K562 (cell line): ENCODE results near the gene SRM. TPM values are rescaled to one million over a fixed set of nuclear protein-coding genes. Genes with fewer than 3 reads are reported as not detected.
A peak's percentile ranks its signal among the peaks of the same experiment; 100 is the strongest.

ENCODE experiments used
- ATAC-seq: fragments of 200-7000 bp; cut with Tn5 transposase; 3 replicates; pipeline ENCODE4 v1.9.1; 2020; ENCODE audit warnings: moderate library complexity
- BruUV-seq: library from RNA; stranded (reverse); fragments of 400-500 nt; replicated peaks from 2 replicates; lab custom pipeline; 2021; lab: Mats Ljungman, UMichigan
- CTCF ChIA-PET: fragments of 300-600 bp; formaldehyde crosslinking; extraction: SDS; loops from one replicate; lab custom pipeline; 2021; ENCODE audit warnings: low intra/inter-chr PET ratio; lab: Yijun Ruan, JAX
- POLR2A ChIA-PET: fragments of 300-600, 350-650 bp; sonication (Branson Sonifier 250); formaldehyde crosslinking; extraction: SDS; loops from one replicate; lab custom pipeline; 2021; ENCODE audit warnings: antibody characterized with exemption, inconsistent platforms; lab: Yijun Ruan, JAX
- DNase-seq, 4 experiments: peaks; one replicate each; pipeline versions ENCODE4 v3.0.0 to v3.0.0-alpha.2; 2011 to 2018; ENCODE audit warnings: low spot score in 3 of 4, mixed read lengths in 3 of 4; ENCODE audit errors: extremely low read depth in 1 of 4
- FAIRE-seq: peaks from 2 replicates; lab custom pipeline; 2011; peaks lifted over from hg19 to GRCh38; lab: Jason Lieb, UNC
- H2AFZ ChIP-seq: 2 replicates; pipeline ENCODE4 v1.6.0; 2011; ENCODE audit warnings: low read depth, low read length, control low read depth, inconsistent platforms
- H3K27ac ChIP-seq: fragments of 200-600 bp; 3 replicates; pipeline ENCODE4 v1.8.0; 2011; ENCODE audit warnings: low read depth, mild to moderate bottlenecking, control low read depth, inconsistent platforms, low read length, moderate library complexity, mixed read lengths; ENCODE audit errors: extremely low read depth
- H3K27me3 ChIP-seq, 2 experiments: fragments of 300-600 bp in 1 of 2; 2 replicates in 1 of 2; 3 replicates in 1 of 2; pipeline versions ENCODE4 v1.6.0 to v1.8.0; 2011; ENCODE audit warnings: inconsistent platforms in 2 of 2, low read length in 2 of 2, mild to moderate bottlenecking in 1 of 2, mixed read lengths in 1 of 2, moderate library complexity in 1 of 2; ENCODE audit not compliant: control insufficient read depth in 2 of 2, insufficient read depth in 2 of 2
- H3K36me3 ChIP-seq: fragments of 300-600 bp; 3 replicates; pipeline ENCODE4 v1.8.0; 2011; ENCODE audit warnings: mild to moderate bottlenecking, low read length, inconsistent platforms; ENCODE audit not compliant: control insufficient read depth, insufficient read depth
- H3K4me1 ChIP-seq, 2 experiments: fragments of 200-600 bp in 1 of 2; replicated peaks in 1 of 2; 2 replicates in 1 of 2; 3 replicates in 1 of 2; pipeline versions ENCODE4 v1.5.1 to v1.8.0; 2011; ENCODE audit warnings: inconsistent platforms in 2 of 2, low read length in 2 of 2, mild to moderate bottlenecking in 1 of 2, mixed read lengths in 1 of 2, moderate library complexity in 1 of 2; ENCODE audit not compliant: control insufficient read depth in 2 of 2, insufficient read depth in 2 of 2
- H3K4me2 ChIP-seq: 2 replicates; pipeline ENCODE4 v1.6.1; 2011; ENCODE audit warnings: low read length, control low read depth, inconsistent platforms, mixed read lengths; ENCODE audit not compliant: insufficient read depth
- H3K4me3 ChIP-seq: fragments of 200-600 bp; sonication (generic), shearing (Covaris generic); 2 replicates; pipeline ENCODE4 v1.5.1; 2016; ENCODE audit warnings: control low read depth, inconsistent platforms
- H3K79me2 ChIP-seq: fragments of 200-600 bp; 3 replicates; pipeline ENCODE4 v1.8.0; 2011; ENCODE audit warnings: low read length, inconsistent platforms; ENCODE audit not compliant: control insufficient read depth, insufficient read depth
- H3K9ac ChIP-seq, 2 experiments: 2 replicates each; pipeline versions ENCODE4 v1.6.0 to v1.6.1; 2011; ENCODE audit warnings: low read depth in 2 of 2, low read length in 2 of 2, control low read depth in 1 of 2, inconsistent platforms in 1 of 2, mild to moderate bottlenecking in 1 of 2, mixed read lengths in 1 of 2; ENCODE audit not compliant: insufficient read depth in 1 of 2
- H3K9me1 ChIP-seq: one replicate; pipeline ENCODE4 v1.6.0; 2011; ENCODE audit warnings: inconsistent platforms, mild to moderate bottlenecking, low read length, moderate library complexity; ENCODE audit not compliant: control insufficient read depth, insufficient read depth
- H3K9me3 ChIP-seq: replicated peaks from 2 replicates; pipeline ENCODE4 v1.5.1; 2011; ENCODE audit warnings: low read depth, low read length, inconsistent platforms; ENCODE audit not compliant: control insufficient read depth, insufficient read depth
- H4K20me1 ChIP-seq: replicated peaks from 2 replicates; pipeline ENCODE4 v1.6.1; 2011; ENCODE audit warnings: low read length, inconsistent platforms, mixed read lengths; ENCODE audit not compliant: control insufficient read depth, insufficient read depth
- ARID4B ChIP-seq: sonication (generic); formaldehyde crosslinking; IDR thresholded peaks from 2 replicates; pipeline ENCODE4 v1.8.0; 2022; ENCODE audit warnings: mild to moderate bottlenecking, missing genetic modification reagents
- CBFA2T3 ChIP-seq: fragments of 450-650 bp; IDR thresholded peaks from 2 replicates; pipeline ENCODE4 v1.6.1; 2017
- CREB3L1 ChIP-seq: fragments of 450-650 bp; IDR thresholded peaks from 2 replicates; pipeline ENCODE4 v1.6.1; 2014; ENCODE audit warnings: low read depth, mild to moderate bottlenecking, moderate library complexity, borderline replicate concordance
- E2F8 ChIP-seq: fragments of 450-650 bp; IDR thresholded peaks from 2 replicates; pipeline ENCODE4 v1.7.1; 2018; ENCODE audit warnings: mild to moderate bottlenecking, low read depth; ENCODE audit not compliant: partially characterized antibody
- NELFE ChIP-seq: IDR thresholded peaks from 2 replicates; pipeline ENCODE4 v1.6.1; 2011; ENCODE audit warnings: mild to moderate bottlenecking; ENCODE audit not compliant: insufficient read depth, insufficient read length
- PRPF4 ChIP-seq: fragments of 200-400 bp; formaldehyde crosslinking; IDR thresholded peaks from one replicate; pipeline ENCODE4 v1.6.1; 2017; ENCODE audit warnings: low read length, low read depth, mild to moderate bottlenecking; ENCODE audit not compliant: insufficient read depth, poor library complexity, severe bottlenecking
- RHOXF2B ChIP-seq: fragments of 250-450 bp; sonication (Bioruptor Pico); conservative IDR thresholded peaks from 2 replicates; pipeline ENCODE4 v1.5.1; 2021
- SNAPC5 ChIP-seq: fragments of 250-450 bp; sonication (Bioruptor Pico); IDR thresholded peaks from 2 replicates; pipeline ENCODE4 v1.8.0; 2021; ENCODE audit warnings: moderate library complexity, mild to moderate bottlenecking, inconsistent platforms
- ZNF311 ChIP-seq: fragments of 250-450 bp; sonication (Bioruptor Pico); IDR thresholded peaks from 2 replicates; pipeline ENCODE4 v1.4.0; 2020; ENCODE audit warnings: mild to moderate bottlenecking, moderate library complexity
- ZNF511 ChIP-seq: sonication (generic); formaldehyde crosslinking; IDR thresholded peaks from 2 replicates; pipeline ENCODE4 v1.8.0; 2022; ENCODE audit warnings: mild to moderate bottlenecking, missing genetic modification reagents
- WGBS: fragments of 100-300 bp; shearing (Covaris generic); methylation state at CpG from one replicate; pipeline ENCODE4 v1.1.6; 2016; ENCODE audit warnings: low coverage, mixed read lengths; ENCODE audit not compliant: insufficient coverage; ENCODE audit errors: missing lambda C conversion rate; 5-methylcytosine and 5-hydroxymethylcytosine counted together
- in situ Hi-C: fragments of 300-500 bp; cut with MboI; formaldehyde crosslinking; loops from 4 replicates; pipeline ENCODE4 v1.15.0; 2018; ENCODE audit warnings: inconsistent platforms, mixed read lengths
- intact Hi-C: fragments of 100-400 bp; cut with micrococcal nuclease; formaldehyde crosslinking; loops from 2 replicates; pipeline ENCODE4 v1.14.2; 2022
- polyA plus RNA-seq, 8 experiments: library from polyadenylated mRNA; depleted of rRNA in 4 of 8; stranded (reverse) in 5 of 8; unstranded in 3 of 8; fragments of >200 nt; fragmentation: Nextera tagmentation in 2 of 8; fragmentation: Illumina TruSeq in 1 of 8; extraction: Ambion mirVana in 2 of 8; extraction: Trizol in 1 of 8; gene quantifications; 2 replicates each; pipeline versions ENCODE4 v1.2.1 to v1.2.3, GENCODE V29; 2011 to 2014; ENCODE audit warnings: inconsistent platforms in 1 of 8, missing spikeins in 1 of 8
- total RNA-seq, 7 experiments: library from RNA; depleted of rRNA in 6 of 7; stranded (reverse); fragments of >200 nt in 6 of 7; fragmentation: Illumina TruSeq in 2 of 7; extraction: Trizol in 2 of 7; gene quantifications; 2 replicates each; pipeline versions ENCODE4 v1.2.1 to v1.2.3, GENCODE V29; 2011 to 2021; ENCODE audit warnings: low replicate concordance in 1 of 7

SRM gene
- total and polyA plus RNA-seq, 9 of the 15 experiments (the other 6 are each of a cell fraction or from before 2014, with no cell fraction given), result 23.9 to 373 (median 82.5) TPM

GRCh38 chr1:11012260-11013159, 47.3 kb downstream of the SRM start, which contains the start of gene TARDBP:
Gene TARDBP (plus strand): TSS chr1:11012654. CDS start chr1:11013728, 1,074 bp downstream.
- Histone ChIP-seq H2AFZ (peak within 1 kb of the TSS; percentile 100), H3K9me3 (no peaks in the 10 kb centered on the region), H3K9ac (peak within 1 kb of the TSS; percentile 99 to 100), H3K27me3 (no peaks in the 10 kb centered on the region), H3K36me3 (peaks cover 43% of the 10 kb centered on the region), H3K4me3 (peak within 1 kb of the TSS; percentile 95), H3K27ac (peak within 1 kb of the TSS; percentile 97), H3K4me2 (peak within 1 kb of the TSS; percentile 97), H3K79me2 (peaks cover 45% of the 10 kb centered on the region), H4K20me1 (peaks cover 26% of the 10 kb centered on the region), H3K4me1 (peaks cover 9 to 21% of the 10 kb centered on the region in 2 experiments; a peak in 4 of 5 replicates), H3K9me1 (no peaks in the 10 kb centered on the region)
- peak; percentile 96 to 99 (median 99) for DNase-seq
- WGBS, result 1% methylated on average over 90 of the region's 94 CpGs
- in situ Hi-C loops, result no loop called here
- intact Hi-C loops, result no loop called here
- peak; percentile 95 for ATAC-seq
- POLR2A ChIA-PET, result interaction anchor here (0.6 to 2.0 kb wide), 14 partner anchors 11 to 642 kb away, joined by 3 to 9 read pairs (median 3); partner anchors contain the start of genes EXOSC10 and FBXO44
- no TSS peak for BruUV-seq
- FAIRE-seq, result peak; percentile 67
- CTCF ChIA-PET, result no interaction called here
- TF ChIP-seq SNAPC5 (CRISPR knock-in tag), result no peak
- TF ChIP-seq E2F8, result no peak
- TF ChIP-seq CREB3L1, result peak; percentile 80
- 0 out of 2 replicates have a peak, but pooled peaks have one; percentile 27 for TF ChIP-seq CBFA2T3
- TF ChIP-seq ARID4B, result peak; percentile 92; the same call in 1 of the 2 replicates
- TF ChIP-seq ZNF511, result peak; percentile 98
- no peak for TF ChIP-seq ZNF311 (CRISPR knock-in tag)
- no peak for TF ChIP-seq NELFE
- peak; percentile 88 for TF ChIP-seq PRPF4
- 0 out of 2 replicates have a peak, but pooled peaks have one; percentile 73 for TF ChIP-seq RHOXF2B (CRISPR knock-in tag)
